Mucosa of stomach (tissue), 1 donor: Measurements from ENCODE around the gene VAV3.

ENCODE experiments used
- H3K27me3 ChIP-seq: one replicate; pipeline ENCODE4 v1.7.0; 2013; ENCODE audit warnings: mild to moderate bottlenecking, low read length; ENCODE audit not compliant: control insufficient read depth, insufficient read depth
- H3K36me3 ChIP-seq: one replicate; pipeline ENCODE4 v1.7.0; 2013; ENCODE audit warnings: low read length; ENCODE audit not compliant: control insufficient read depth, insufficient read depth
- H3K4me1 ChIP-seq: one replicate; pipeline ENCODE4 v1.7.0; 2013; ENCODE audit warnings: mild to moderate bottlenecking, low read length; ENCODE audit not compliant: control insufficient read depth, insufficient read depth
- H3K4me3 ChIP-seq: one replicate; pipeline ENCODE4 v1.7.0; 2013; ENCODE audit warnings: low read length
- H3K9ac ChIP-seq: one replicate; pipeline ENCODE4 v1.7.0; 2013; ENCODE audit warnings: mild to moderate bottlenecking, low read length, moderate library complexity
- H3K9me3 ChIP-seq: one replicate; pipeline ENCODE4 v1.7.0; 2013; ENCODE audit warnings: mild to moderate bottlenecking, low read length, moderate library complexity; ENCODE audit not compliant: control insufficient read depth
- donor health status: Pancreatic carcinoma.

The VAV3 gene

DNA sequence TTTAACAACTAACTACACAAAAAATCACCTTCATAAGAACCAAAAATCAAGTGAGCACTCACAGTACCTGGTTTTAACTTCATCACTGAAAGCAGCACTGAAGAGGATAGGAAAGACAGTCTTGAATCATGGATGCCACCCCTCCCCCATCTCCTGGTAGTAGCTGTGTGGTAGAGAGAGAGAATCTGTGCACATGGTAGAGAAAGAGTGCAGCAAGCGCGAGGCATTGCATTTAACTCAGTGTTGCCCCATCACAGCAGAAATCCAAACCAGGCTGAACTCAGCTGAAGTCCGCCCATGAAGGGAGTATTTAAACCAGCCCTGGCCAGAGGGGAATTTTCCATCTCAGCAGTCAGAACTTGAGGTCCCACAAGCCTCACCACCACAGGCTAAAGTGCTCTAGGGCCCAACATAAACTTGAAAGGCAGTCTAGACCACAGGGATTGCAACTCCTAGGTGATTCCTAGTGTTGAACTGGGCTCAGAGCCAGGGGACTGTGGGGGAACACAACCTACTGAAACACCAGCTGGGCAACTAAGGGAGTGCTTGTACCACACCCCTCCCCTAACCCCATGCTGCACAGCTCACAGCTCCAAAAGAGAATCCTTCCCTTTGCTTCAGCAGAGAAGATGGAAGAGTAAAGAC, 38.4 kb downstream of the VAV3 start:
- Histone ChIP-seq H3K27me3 (peaks cover 18% of the 10 kb centered on the region), H3K4me3 (no peak overlapping the region), H3K36me3 (no peaks in the 10 kb centered on the region), H3K4me1 (no peaks in the 10 kb centered on the region), H3K9ac (no peak overlapping the region), H3K9me3 (no peaks in the 10 kb centered on the region)

GRCh38 chr1:107925565-107925964, 39.4 kb downstream of the VAV3 start:
- Histone ChIP-seq H3K9me3 (no peaks in the 10 kb centered on the region), H3K4me3 (no peak overlapping the region), H3K27me3 (peaks cover 18% of the 10 kb centered on the region), H3K4me1 (no peaks in the 10 kb centered on the region), H3K9ac (no peak overlapping the region), H3K36me3 (no peaks in the 10 kb centered on the region)

DNA sequence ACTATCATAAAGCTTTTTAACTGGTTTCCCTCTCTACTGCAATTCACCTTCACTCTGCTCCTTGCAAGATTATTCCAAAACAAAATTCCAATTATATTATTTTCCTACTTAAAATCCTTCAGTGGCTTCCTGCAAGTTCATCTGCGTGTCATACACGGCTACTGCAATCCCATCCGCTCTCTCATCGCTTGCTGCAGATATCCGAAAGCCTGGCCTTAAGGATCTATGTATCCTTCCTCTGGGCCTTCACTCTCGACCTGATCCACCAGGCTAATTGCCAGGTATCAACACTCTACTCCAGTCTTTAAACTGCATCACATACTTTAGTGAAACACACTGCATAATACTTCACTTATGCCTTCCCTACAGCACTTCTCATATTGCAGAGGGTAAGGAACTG, 44.0 kb downstream of the VAV3 start:
- no peak overlapping the region for H3K4me3 ChIP-seq
- no peak overlapping the region for H3K9ac ChIP-seq
- H3K9me3 ChIP-seq: no peaks in the 10 kb centered on the region
- no peaks in the 10 kb centered on the region for H3K36me3 ChIP-seq
- H3K27me3 ChIP-seq: no peaks in the 10 kb centered on the region
- no peaks in the 10 kb centered on the region for H3K4me1 ChIP-seq

GRCh38 chr1:107920561-107920960, 44.4 kb downstream of the VAV3 start:
- no peak overlapping the region for H3K9ac ChIP-seq
- no peaks in the 10 kb centered on the region for H3K36me3 ChIP-seq
- H3K27me3 ChIP-seq: no peaks in the 10 kb centered on the region
- H3K4me1 ChIP-seq: no peaks in the 10 kb centered on the region
- no peak overlapping the region for H3K4me3 ChIP-seq
- no peaks in the 10 kb centered on the region for H3K9me3 ChIP-seq

- H3K9ac ChIP-seq: no peak overlapping the region
- H3K36me3 ChIP-seq: no peaks in the 10 kb centered on the region
- H3K9me3 ChIP-seq: no peaks in the 10 kb centered on the region
- no peak overlapping the region for H3K4me3 ChIP-seq
- no peaks in the 10 kb centered on the region for H3K4me1 ChIP-seq
- no peaks in the 10 kb centered on the region for H3K27me3 ChIP-seq
Measured at GRCh38 chr1:107919953-107920352, 45.0 kb downstream of the VAV3 start.

- Histone ChIP-seq H3K36me3 (no peaks in the 10 kb centered on the region), H3K4me1 (no peaks in the 10 kb centered on the region), H3K9ac (no peak overlapping the region), H3K9me3 (no peaks in the 10 kb centered on the region), H3K27me3 (no peaks in the 10 kb centered on the region), H3K4me3 (no peak overlapping the region)
Measured at GRCh38 chr1:107914119-107914765, 50.7 kb downstream of the VAV3 start.

GRCh38 chr1:107912656-107913055, 52.3 kb downstream of the VAV3 start:
- Histone ChIP-seq H3K27me3 (no peaks in the 10 kb centered on the region), H3K4me1 (no peaks in the 10 kb centered on the region), H3K4me3 (no peak overlapping the region), H3K9ac (no peak overlapping the region), H3K9me3 (no peaks in the 10 kb centered on the region), H3K36me3 (no peaks in the 10 kb centered on the region)

- no peaks in the 10 kb centered on the region for H3K4me1 ChIP-seq
- no peak overlapping the region for H3K4me3 ChIP-seq
- H3K9me3 ChIP-seq: no peaks in the 10 kb centered on the region
- H3K36me3 ChIP-seq: no peaks in the 10 kb centered on the region
- no peaks in the 10 kb centered on the region for H3K27me3 ChIP-seq
- H3K9ac ChIP-seq: no peak overlapping the region
Measured at GRCh38 chr1:107900090-107900945, 64.7 kb downstream of the VAV3 start.

GRCh38 chr1:107899655-107900054, 65.3 kb downstream of the VAV3 start:
- no peak overlapping the region for H3K9ac ChIP-seq
- no peaks in the 10 kb centered on the region for H3K27me3 ChIP-seq
- no peaks in the 10 kb centered on the region for H3K36me3 ChIP-seq
- H3K9me3 ChIP-seq: no peaks in the 10 kb centered on the region
- H3K4me1 ChIP-seq: no peaks in the 10 kb centered on the region
- no peak overlapping the region for H3K4me3 ChIP-seq

DNA sequence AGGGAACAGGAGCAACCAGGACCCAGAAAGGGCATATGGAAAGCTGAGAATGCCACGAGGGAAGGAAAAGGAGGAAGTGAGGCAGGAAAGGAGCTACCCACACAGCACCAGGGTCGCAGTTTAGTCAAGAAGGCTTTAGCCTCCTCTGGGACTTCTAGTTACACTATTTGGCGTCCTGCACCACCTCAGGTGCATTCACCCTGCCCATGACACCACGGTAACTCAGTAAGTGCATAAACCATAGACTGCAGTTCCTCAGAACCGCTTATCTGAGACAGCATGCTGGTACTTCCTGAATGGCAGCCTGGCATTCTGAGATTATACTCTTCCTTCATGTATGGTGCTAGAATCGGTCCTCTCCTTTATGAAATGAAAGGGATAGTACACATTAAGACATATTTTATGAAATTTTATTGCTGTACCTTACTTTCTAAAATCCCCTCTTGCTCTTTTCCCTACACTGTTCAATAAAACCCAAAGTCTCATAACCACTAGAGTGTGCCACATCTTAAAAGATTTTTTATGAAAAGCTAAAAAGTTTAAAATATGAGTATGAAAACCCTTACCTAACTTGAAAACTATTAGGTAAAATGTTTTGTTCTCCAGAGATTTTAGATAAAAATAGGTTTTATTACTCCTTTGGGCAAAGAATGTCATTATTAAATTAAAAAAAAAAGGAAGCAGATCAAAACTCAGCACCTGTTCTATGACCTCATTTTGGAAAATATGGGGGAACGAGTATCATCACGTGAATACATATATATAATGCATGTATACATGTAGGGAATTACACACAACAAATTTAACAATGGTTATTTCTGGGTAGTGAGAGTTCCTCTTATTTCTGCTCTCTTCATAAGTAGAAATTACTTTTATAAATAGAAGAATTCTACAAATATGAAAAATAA, 67.3 kb downstream of the VAV3 start:
- Histone ChIP-seq H3K36me3 (no peaks in the 10 kb centered on the region), H3K4me3 (no peak overlapping the region), H3K9ac (no peak overlapping the region), H3K27me3 (no peaks in the 10 kb centered on the region), H3K9me3 (no peaks in the 10 kb centered on the region), H3K4me1 (no peaks in the 10 kb centered on the region)

DNA sequence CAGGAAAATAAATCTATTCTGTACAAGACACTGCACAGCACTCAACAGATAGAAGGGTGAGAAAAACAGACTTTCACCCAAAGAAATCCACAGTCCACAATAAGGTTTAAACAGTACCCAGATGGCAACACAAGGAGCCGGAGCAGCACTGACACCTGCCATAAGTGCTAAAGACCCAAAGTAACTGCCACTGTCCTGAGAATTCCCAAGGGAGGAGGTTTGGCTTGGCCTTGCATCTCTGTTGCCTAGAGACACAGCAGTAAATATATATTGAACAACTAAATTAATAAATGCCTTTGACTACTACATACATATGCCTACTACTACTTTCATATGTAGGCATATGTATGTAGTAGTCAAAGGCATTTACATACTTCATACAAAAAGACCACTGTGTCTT, 68.0 kb downstream of the VAV3 start:
- Histone ChIP-seq H3K27me3 (no peaks in the 10 kb centered on the region), H3K4me3 (no peak overlapping the region), H3K9me3 (no peaks in the 10 kb centered on the region), H3K9ac (no peak overlapping the region), H3K4me1 (no peaks in the 10 kb centered on the region), H3K36me3 (no peaks in the 10 kb centered on the region)
